Neural crest cell (in vitro differentiated cells): ENCODE data around the gene EPG5. TPM values are rescaled to one million over a fixed set of nuclear protein-coding genes. Genes with fewer than 3 reads are reported as not detected.
"Not testable (repeated sequence)": the region's sequence is repeated elsewhere in the genome, so short reads cannot be mapped to it uniquely, and the experiment has no call there.

ENCODE experiments used
- DNase-seq: peaks from one replicate; pipeline ENCODE4 v3.0.0; 2021; ENCODE audit warnings: low read depth, mixed read lengths, low spot score
- H3K27ac Mint-ChIP-seq: one replicate; pipeline ENCODE4 v1.8.0; 2021; ENCODE audit warnings: mild to moderate bottlenecking, mixed read lengths; ENCODE audit not compliant: unreplicated experiment
- H3K27me3 Mint-ChIP-seq: 2 replicates; pipeline ENCODE4 v1.8.0; 2021; ENCODE audit warnings: low read depth, mild to moderate bottlenecking, mixed read lengths
- H3K36me3 Mint-ChIP-seq: 2 replicates; pipeline ENCODE4 v1.8.0; 2021; ENCODE audit warnings: low read depth, mild to moderate bottlenecking, mixed read lengths
- H3K4me1 Mint-ChIP-seq: 2 replicates; pipeline ENCODE4 v1.8.0; 2021; ENCODE audit warnings: mixed read lengths
- H3K4me3 Mint-ChIP-seq: one replicate; pipeline ENCODE4 v1.8.0; 2021; ENCODE audit warnings: mild to moderate bottlenecking, mixed read lengths
- H3K9me3 Mint-ChIP-seq: 2 replicates; pipeline ENCODE4 v1.8.0; 2021; ENCODE audit warnings: mixed read lengths
- total RNA-seq: library from RNA; stranded (reverse); gene quantifications from 2 replicates; pipeline ENCODE4 v1.2.1, GENCODE V29; 2021
- TF ChIP-seq, protein P1 (sequence below): fragments of 200-600 bp; sonication (generic); conservative IDR thresholded peaks from 2 replicates; pipeline ENCODE4 v1.5.0; 2021; ENCODE audit warnings: antibody characterized with exemption, mild to moderate bottlenecking

EPG5 gene
- total RNA-seq, 1 donor from 2014 or later: 20.5 TPM

DNA sequence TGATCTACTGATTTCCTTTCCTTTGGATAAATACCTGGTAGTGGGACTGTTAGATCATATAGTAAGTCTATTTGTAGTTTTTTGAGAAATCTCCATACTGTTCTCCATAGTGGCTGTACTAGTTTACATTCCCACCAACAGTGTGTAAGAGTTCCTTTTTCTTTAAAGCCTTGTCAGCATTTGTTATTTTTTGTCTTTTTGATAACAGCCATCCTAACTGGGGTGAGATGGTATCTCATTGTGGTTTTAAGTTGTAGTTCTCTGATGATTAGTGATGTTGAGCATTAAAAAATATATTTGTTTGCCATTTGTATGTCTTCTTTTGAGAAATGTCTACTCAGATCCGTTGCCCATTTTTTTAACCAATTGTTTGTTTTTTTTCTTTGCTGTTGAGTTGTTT lies 33.9 kb upstream of the EPG5 start:
- Mint-ChIP-seq H3K36me3 (peaks cover 20% of the 10 kb centered on the region), H3K27ac (no peak overlapping the region), H3K4me1 (no peaks in the 10 kb centered on the region), H3K27me3 (no peaks in the 10 kb centered on the region), H3K9me3 (peaks cover 15% of the 10 kb centered on the region), H3K4me3 (no peak overlapping the region)
- no peak for DNase-seq
- TF ChIP-seq, protein P1, sequence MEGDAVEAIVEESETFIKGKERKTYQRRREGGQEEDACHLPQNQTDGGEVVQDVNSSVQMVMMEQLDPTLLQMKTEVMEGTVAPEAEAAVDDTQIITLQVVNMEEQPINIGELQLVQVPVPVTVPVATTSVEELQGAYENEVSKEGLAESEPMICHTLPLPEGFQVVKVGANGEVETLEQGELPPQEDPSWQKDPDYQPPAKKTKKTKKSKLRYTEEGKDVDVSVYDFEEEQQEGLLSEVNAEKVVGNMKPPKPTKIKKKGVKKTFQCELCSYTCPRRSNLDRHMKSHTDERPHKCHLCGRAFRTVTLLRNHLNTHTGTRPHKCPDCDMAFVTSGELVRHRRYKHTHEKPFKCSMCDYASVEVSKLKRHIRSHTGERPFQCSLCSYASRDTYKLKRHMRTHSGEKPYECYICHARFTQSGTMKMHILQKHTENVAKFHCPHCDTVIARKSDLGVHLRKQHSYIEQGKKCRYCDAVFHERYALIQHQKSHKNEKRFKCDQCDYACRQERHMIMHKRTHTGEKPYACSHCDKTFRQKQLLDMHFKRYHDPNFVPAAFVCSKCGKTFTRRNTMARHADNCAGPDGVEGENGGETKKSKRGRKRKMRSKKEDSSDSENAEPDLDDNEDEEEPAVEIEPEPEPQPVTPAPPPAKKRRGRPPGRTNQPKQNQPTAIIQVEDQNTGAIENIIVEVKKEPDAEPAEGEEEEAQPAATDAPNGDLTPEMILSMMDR: no peak

GRCh38 chr18:45999536-45999935 lies 32.4 kb upstream of the EPG5 start:
- peaks cover 15% of the 10 kb centered on the region for H3K36me3 Mint-ChIP-seq
- TF ChIP-seq, protein P1: no peak
- H3K4me3 Mint-ChIP-seq: no peak overlapping the region
- H3K9me3 Mint-ChIP-seq: peaks cover 15% of the 10 kb centered on the region
- no peak for DNase-seq
- H3K27me3 Mint-ChIP-seq: no peaks in the 10 kb centered on the region
- H3K27ac Mint-ChIP-seq: no peak overlapping the region
- no peaks in the 10 kb centered on the region for H3K4me1 Mint-ChIP-seq

DNA sequence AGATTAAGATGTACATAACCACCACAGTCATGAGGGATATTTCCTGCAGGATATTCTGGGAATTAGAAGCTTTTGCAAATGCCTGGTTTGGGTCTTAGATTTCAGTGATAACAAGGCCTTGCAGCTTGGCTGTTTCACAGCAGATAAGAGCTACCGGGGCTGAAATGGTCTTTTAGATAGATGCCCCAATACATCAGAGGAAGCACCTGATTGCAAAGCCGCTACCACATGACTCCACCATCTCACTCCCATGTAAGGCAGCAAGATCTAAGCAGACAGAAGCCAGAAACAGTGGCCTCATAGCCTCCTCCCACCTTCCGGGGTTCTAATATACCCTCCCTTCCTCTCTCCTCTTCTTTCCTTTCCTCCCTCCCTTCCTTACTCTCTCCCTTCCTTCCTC lies 31.1 kb upstream of the EPG5 start:
- Mint-ChIP-seq H3K27ac (no peak overlapping the region), H3K36me3 (peaks cover 13% of the 10 kb centered on the region), H3K4me3 (no peak overlapping the region), H3K27me3 (no peaks in the 10 kb centered on the region), H3K9me3 (peaks cover 15% of the 10 kb centered on the region), H3K4me1 (no peaks in the 10 kb centered on the region)
- DNase-seq: no peak
- TF ChIP-seq, protein P1: no peak

GRCh38 chr18:45997700-45998151 lies 30.6 kb upstream of the EPG5 start:
- Mint-ChIP-seq H3K4me3 (no peak overlapping the region), H3K9me3 (peaks cover 13% of the 10 kb centered on the region), H3K4me1 (no peaks in the 10 kb centered on the region), H3K27ac (no peak overlapping the region), H3K36me3 (peaks cover 10% of the 10 kb centered on the region), H3K27me3 (no peaks in the 10 kb centered on the region)
- TF ChIP-seq, protein P1: no peak
- no peak for DNase-seq

GRCh38 chr18:45995461-45995860 lies 28.3 kb upstream of the EPG5 start:
- Mint-ChIP-seq H3K27ac (no peak overlapping the region), H3K27me3 (no peaks in the 10 kb centered on the region), H3K9me3 (no peaks in the 10 kb centered on the region), H3K4me1 (no peaks in the 10 kb centered on the region), H3K4me3 (no peak overlapping the region), H3K36me3 (no peaks in the 10 kb centered on the region)
- TF ChIP-seq, protein P1: no peak
- DNase-seq: no peak

- Mint-ChIP-seq H3K36me3 (peaks cover 5% of the 10 kb centered on the region), H3K4me3 (no peak overlapping the region), H3K27me3 (no peaks in the 10 kb centered on the region), H3K9me3 (no peaks in the 10 kb centered on the region), H3K4me1 (no peaks in the 10 kb centered on the region), H3K27ac (no peak overlapping the region)
- TF ChIP-seq, protein P1: no peak
- no peak for DNase-seq
These were observed 26.3 kb upstream of the EPG5 start for GRCh38 chr18:45993438-45993837.

GRCh38 chr18:45992527-45992926 lies 25.4 kb upstream of the EPG5 start:
- DNase-seq, H3K27ac Mint-ChIP-seq: not testable (repeated sequence)

More at GRCh38 chr18:45992527-45992926, 25.4 kb upstream of the EPG5 start:
- not testable (repeated sequence) for H3K4me3 Mint-ChIP-seq, H3K9me3 Mint-ChIP-seq, H3K27me3 Mint-ChIP-seq, H3K36me3 Mint-ChIP-seq, H3K4me1 Mint-ChIP-seq
